HG03060 (cell line): ENCODE results near the gene BCLAF1.
"Not testable (repeated sequence)": the region's sequence is repeated elsewhere in the genome, so short reads cannot be mapped to it uniquely, and the experiment has no call there.

ENCODE experiments used
- ATAC-seq: cut with Tn5 transposase; IDR thresholded peaks from one replicate; pipeline ENCODE4 v1.9.1; 2021; ENCODE audit warnings: low read depth, moderate number of reproducible peaks; ENCODE audit not compliant: unreplicated experiment

Gene BCLAF1

GRCh38 chr6:136312975-136313374 lies 23.3 kb upstream of the BCLAF1 start:
- ATAC-seq: no peak

GRCh38 chr6:136309729-136310311 lies 20.2 kb upstream of the BCLAF1 start:
- ATAC-seq: no peak

- no peak for ATAC-seq
These were observed 19.5 kb upstream of the BCLAF1 start for GRCh38 chr6:136309171-136309570.

GRCh38 chr6:136308469-136308868 lies 18.8 kb upstream of the BCLAF1 start:
- not testable (repeated sequence) for ATAC-seq

- ATAC-seq: no peak
These were observed 17.7 kb upstream of the BCLAF1 start for GRCh38 chr6:136307351-136307750.

DNA sequence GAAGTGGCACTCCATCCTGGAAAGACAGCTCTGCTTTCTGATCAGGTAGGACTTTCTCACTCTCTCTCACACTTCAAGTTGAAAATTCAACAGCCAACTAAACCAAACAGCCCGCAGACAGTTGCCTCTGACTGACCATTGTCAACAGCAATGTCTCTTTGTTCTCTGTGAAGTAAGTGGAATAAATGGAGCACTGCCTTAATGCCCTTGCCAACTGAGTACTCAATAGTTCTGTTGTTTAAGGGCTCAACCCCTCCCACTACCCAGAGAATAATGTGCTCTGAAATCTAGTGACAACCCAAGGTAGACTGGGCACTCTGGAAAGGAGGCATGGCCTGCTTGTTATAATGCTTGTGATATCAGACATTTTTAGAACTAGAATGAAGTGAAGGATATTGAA lies 16.8 kb upstream of the BCLAF1 start:
- ATAC-seq: no peak

- no peak for ATAC-seq
These were observed 14.8 kb upstream of the BCLAF1 start for GRCh38 chr6:136304410-136304809.

DNA sequence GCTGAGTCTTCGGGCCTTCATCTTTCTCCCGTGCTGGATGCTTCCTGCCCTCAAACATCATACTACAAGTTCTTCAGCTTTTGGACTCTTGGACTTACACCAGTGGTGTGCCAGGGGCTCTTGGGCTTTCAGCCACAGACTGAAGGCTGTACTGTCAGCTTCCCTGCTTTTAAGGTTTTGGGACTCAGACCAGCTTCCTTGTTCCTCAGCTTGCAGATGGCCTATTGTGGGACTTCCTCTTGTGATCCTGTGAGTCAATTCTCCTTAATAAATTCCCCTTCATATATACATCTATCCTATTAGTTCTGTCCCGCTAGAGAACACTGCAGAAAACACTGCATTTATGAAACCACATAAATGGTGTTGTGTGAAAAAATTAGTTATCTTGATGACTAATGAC lies 13.9 kb upstream of the BCLAF1 start:
- ATAC-seq: no peak

DNA sequence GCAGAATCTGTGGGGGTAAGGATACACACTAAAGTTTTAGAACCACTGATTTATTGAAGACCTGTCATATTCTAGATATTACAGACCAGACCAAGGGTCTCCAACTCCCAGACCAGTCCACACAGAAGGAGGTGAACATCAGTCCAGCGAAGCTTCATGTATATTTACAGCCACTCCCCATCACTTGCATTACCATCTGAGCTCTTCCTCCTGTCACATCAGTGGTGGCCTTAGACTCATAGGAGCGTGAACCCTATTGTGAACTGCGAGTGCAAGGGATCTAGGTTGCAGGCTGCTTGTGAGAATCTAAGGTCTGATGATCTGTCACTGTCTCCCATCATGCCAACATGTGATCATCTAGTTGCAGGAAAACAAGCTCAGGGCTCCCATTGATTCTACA lies 5.0 kb upstream of the BCLAF1 start:
- no peak for ATAC-seq

DNA sequence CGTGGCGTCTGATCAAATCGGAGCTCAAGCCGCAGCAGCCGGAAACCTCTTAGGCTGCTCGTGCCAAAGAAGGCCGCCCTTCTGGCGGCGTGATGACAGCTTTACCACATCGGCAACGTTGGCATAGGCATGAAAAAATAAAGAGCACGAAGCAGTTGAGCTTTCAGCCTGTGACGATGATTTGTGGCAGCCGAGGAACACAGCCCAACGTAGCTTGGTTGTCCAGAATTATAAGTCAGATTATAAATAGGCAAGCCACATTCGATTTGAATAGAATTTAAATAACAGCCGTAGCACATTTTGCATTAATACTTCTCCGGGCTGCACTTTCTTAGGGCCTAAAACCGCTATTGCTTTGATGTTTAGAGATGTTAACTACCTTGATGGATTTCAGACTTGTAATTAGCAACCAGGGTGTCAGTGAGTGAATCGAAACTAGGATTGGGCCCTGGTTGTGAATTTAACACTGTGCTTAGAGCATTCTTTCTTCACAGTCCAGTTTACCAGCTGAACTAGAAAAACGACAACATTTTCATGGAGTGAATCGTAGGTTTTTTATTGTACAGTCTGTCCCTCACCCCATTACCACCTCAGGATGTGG lies 864 bp upstream of the BCLAF1 start:
- ATAC-seq: no peak

GRCh38 chr6:136289327-136289578 lies 393 bp downstream of the BCLAF1 start:
- peak; percentile 20 for ATAC-seq

DNA sequence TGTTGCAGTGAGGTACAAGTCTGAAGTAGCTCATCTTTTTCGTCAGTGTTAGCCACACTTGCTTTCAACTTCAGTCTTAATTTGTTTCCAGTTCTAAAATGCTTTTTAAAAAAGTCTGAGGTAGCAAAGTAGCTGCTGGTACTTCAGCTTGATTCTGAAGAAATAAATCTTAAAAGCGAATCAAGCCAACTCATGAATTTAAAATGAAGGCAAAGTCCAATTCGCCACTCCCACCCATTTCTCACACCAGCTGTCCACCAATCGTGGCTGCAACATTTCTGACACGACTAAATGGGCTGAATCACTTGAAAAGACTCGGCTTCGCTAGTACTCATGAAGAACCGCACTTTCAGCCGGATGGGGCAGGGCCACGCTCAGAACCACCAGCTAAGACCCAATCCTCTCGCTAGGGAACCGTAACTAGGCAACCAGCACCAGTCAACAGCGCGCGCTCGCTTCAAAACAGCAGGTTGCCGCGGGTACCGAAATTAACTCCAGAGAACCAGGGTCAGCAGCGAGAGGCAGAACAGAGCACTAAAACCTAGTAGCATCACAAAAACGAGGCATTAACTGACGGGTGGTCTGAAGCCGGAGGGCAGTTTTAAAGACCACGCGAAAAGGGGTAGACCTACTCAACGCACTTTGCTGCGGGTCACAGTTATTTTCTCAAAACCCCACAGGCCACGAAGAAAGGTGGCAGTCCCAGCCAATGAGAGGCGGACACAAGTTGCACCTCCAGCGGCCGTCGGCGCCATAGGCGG lies 900 bp downstream of the BCLAF1 start:
- ATAC-seq: peak; percentile 22

DNA sequence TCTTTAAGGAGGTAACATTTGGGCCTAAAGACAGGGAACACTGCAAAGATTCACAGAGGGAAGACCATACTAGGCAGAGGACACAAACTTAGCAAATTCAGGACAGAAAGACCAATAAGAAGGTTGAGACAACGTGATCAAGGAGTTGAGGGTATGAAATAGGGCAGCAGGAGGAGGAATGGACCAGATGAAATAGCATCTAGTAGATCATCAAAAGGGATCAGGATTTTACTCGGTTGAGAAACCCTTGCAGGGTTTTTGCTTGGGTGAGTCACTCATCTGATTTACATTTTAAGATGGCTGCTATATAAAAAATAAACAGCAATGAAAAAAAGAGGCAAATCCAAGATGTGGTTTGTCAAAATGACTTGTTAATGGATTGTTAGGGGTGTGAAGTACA lies 4.7 kb downstream of the BCLAF1 start:
- ATAC-seq: no peak

DNA sequence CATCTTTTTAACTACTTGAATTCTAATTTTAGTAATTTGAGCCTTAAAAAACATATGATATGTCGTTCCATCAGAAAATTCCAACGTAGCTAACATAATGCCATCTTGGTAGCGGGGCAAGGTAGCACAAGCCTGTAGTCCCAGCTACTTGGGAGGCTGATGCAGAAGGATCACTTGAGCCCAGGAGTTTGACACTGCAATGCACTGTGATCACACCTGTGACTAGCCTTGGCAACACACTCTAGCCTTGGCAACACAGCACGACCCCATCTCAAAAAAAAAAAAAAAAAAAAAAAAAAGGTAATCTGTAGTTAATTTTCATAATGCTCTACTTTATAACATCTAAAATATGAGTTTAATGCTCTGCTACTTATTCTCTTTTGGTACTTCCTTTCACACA lies 6.7 kb downstream of the BCLAF1 start:
- no peak for ATAC-seq

DNA sequence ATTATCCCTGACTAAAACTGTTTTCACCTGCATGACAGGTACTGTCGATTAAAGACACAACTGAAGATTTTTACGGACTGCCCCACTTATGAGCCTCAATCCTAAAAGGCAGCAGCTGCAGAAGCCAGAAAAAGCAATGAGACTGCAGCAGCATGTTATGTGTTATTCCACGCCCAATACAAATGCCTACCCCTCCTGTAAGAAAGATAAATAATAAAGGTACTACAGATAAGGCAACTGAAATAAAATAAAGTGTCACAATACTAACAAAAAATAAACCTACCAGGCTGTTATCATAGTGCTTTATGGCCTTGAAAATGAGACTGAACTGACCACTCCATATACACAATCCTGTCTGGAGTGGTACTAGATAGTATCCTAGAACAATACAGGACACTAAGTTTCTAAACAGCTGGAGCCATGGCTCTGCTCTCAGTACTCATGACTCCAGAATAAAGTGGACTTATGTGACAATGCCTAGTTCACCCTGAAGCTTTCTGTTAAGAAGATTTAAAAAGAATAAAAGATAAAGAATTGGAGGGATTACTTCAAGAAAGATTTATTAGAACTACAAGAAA lies 9.5 kb downstream of the BCLAF1 start:
- no peak for ATAC-seq

DNA sequence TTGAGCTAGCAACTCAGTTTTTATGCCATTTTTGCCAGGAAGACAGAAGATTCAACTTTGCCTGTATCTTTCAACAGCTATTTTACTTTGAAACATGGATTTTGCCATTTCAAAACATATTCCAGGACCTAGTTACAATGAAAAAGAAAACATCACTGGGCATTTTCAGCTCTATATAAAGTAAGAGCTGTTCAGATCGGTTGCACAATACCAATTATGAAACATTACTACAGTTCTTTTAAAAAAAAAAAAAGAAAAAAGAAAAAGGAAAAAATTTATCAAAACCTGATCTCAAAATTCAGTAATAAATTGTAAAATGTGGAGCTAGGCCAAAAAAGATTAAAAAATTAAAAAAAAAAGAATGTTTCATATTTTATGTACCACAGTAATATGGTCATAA lies 15.6 kb downstream of the BCLAF1 start:
- no peak for ATAC-seq

GRCh38 chr6:136265101-136265500 lies 24.5 kb downstream of the BCLAF1 start:
- no peak for ATAC-seq

DNA sequence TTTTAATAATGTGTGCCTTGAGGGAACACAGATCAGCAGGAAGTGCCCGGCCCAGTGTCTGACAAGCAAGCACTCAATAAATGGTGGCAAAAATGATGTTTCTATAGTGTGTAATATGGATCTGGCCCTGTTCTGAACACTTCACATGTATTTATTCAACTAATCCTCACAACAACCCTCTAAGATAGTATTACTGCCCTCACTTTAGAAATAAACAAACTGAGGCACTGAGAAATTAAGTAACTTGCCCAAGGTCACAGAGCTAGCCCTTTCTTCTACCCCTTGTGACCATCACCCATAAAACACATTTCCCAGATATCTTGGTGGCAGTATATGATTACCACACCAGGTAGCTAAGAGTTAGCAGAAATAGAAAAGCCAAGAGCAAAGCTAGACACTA lies 26.7 kb downstream of the BCLAF1 start:
- no peak for ATAC-seq

DNA sequence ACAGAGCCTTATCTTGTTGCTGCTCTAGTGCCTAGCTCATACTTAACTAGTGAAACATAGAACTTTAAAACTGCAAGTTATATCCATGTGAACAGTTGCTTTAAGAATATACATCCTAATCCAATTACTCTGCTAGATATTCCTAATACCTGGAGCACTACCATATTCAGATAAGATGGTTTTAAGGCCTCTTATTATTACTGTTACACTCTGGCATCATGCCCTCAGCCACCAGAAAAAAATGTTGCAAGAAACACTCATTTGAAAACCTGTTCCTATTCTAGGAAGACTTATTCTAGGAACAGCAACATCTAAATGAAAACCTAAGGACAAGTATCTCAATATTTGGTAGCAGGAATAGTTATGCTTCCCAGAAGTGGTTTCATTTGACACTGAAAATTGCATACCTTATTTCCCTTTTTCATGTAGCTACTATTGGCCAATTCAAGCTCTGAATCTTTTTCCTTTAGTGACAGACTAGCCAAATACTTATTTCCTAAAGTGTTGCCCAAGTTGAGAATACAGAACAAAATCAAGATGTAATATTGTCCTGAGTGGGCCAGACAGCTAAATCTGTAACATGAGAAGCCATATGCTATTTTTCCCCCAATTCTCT lies 34.7 kb downstream of the BCLAF1 start:
- ATAC-seq: no peak

GRCh38 chr6:136253734-136254133 lies 35.9 kb downstream of the BCLAF1 start:
- no peak for ATAC-seq

- no peak for ATAC-seq
These were observed 37.2 kb downstream of the BCLAF1 start for GRCh38 chr6:136252441-136252840.

DNA sequence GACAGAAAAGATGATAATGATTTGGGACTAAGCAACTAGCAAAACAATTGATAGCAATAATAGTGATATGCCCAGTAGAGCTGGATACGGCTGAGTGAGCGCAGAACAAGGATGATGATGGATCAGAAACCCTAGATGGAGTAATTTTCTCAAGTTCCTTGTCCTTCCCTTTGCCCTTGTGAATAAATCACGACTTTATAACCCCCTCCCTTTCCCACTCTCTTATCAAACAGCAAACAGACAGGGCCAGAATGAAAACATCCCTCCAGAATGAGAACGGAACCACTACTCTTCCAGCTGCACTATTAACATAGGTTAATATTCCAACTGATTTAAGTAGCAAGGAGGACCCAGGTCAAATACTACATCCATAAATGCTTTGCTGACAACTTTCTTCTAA lies 38.3 kb downstream of the BCLAF1 start:
- ATAC-seq: no peak
